PFSK-1 (cell line): ENCODE data around the gene PLIN5.

Experiments used
- FOXP2 ChIP-seq: optimal IDR thresholded peaks from 2 replicates; pipeline ENCODE3; 2011; ENCODE audit warnings: borderline replicate concordance, control low read depth, inconsistent platforms; ENCODE audit not compliant: insufficient read depth; ENCODE audit errors: extremely low read length, extremely low read depth
- POLR2AphosphoS5 ChIP-seq: IDR thresholded peaks from 2 replicates; pipeline ENCODE4 v1.6.1; 2012; ENCODE audit warnings: low read depth, mild to moderate bottlenecking, control low read depth, low read length, moderate library complexity
- REST ChIP-seq, 2 experiments: IDR thresholded peaks; 2 replicates each; pipeline versions ENCODE4 v1.6.1 to v1.8.0; 2011 to 2012; ENCODE audit warnings: low read depth in 2 of 2, low read length in 2 of 2, control low read depth in 1 of 2, inconsistent platforms in 1 of 2, mild to moderate bottlenecking in 1 of 2, moderate library complexity in 1 of 2; ENCODE audit not compliant: insufficient read depth in 1 of 2
- SIN3A ChIP-seq: IDR thresholded peaks from 2 replicates; pipeline ENCODE4 v1.6.1; 2012; ENCODE audit warnings: mild to moderate bottlenecking, low read length, moderate library complexity, borderline replicate concordance; ENCODE audit not compliant: insufficient read depth
- TAF1 ChIP-seq: IDR thresholded peaks from 2 replicates; pipeline ENCODE4 v1.6.1; 2012; ENCODE audit warnings: low read length, control low read depth, borderline replicate concordance; ENCODE audit not compliant: insufficient read depth

GRCh38 chr19:4577020-4577782 lies 42.2 kb upstream of the PLIN5 start:
- TF ChIP-seq TAF1 (no peak), REST (IDR thresholded peaks at IDR 0.05; ENCODE audit: insufficient read depth in 1 of 2, low read depth in 2 of 2, low read length in 2 of 2) (no peak), POLR2AphosphoS5 (no peak), SIN3A (no peak), FOXP2 (no peak)
